Measurements from ENCODE around the gene CFAP299.

DNA sequence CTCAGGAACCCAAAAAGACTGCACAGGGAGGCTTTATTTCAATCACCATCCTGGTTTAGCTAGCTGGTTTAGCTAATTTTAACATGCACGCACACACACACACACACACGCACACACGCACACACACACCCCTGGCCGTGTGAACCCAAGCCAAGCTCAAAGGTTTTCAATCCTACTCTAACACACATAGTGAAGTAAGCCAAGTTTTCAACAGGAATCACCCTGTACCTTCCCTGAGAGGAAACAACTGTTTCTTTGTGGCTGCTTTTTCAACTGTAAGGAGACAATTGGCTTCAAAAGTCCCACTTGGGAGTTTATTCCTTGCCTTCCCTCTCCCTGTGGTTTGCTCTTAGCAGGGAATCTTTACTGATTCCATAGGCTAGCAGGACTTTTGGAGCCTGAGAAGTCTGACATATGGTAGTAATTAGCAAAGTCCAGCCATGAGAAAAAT, 596.1 kb downstream of the CFAP299 start:
- TF ChIP-seq MAX (IDR thresholded peaks at IDR 0.05) (no peak), RAD21 (conservative IDR thresholded peaks at IDR 0.05 in 1 of 2, IDR thresholded peaks at IDR 0.05 in 1 of 2) (no peak), CTCF (IDR thresholded peaks at IDR 0.05) (no peak), TP53 (CRISPR knock-in tag; IDR thresholded peaks at IDR 0.05) (no peak), POLR2AphosphoS2 (conservative IDR thresholded peaks at IDR 0.05; ENCODE audit: low read length) (no peak)
- TF ChIP-seq, protein P1, sequence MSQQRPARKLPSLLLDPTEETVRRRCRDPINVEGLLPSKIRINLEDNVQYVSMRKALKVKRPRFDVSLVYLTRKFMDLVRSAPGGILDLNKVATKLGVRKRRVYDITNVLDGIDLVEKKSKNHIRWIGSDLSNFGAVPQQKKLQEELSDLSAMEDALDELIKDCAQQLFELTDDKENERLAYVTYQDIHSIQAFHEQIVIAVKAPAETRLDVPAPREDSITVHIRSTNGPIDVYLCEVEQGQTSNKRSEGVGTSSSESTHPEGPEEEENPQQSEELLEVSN (IDR thresholded peaks at IDR 0.05; ENCODE audit: borderline replicate concordance, low read depth), result no peak

All from A549 (cell line).